HG03521 (cell line): ENCODE measurements around the gene SNRPD3.
A peak's percentile ranks its signal among the peaks of the same experiment; 100 is the strongest.
"Not testable (repeated sequence)": the region's sequence is repeated elsewhere in the genome, so short reads cannot be mapped to it uniquely, and the experiment has no call there.

Source experiments
- ATAC-seq: cut with Tn5 transposase; IDR thresholded peaks from one replicate; pipeline ENCODE4 v1.9.1; 2021; ENCODE audit warnings: mild to moderate bottlenecking, moderate library complexity; ENCODE audit not compliant: unreplicated experiment

The SNRPD3 gene

GRCh38 chr22:24606340-24606739 lies 50.5 kb downstream of the SNRPD3 start:
- ATAC-seq: not testable (repeated sequence)

GRCh38 chr22:24607429-24607983 lies 51.7 kb downstream of the SNRPD3 start:
- peak; percentile 55 for ATAC-seq

- not testable (repeated sequence) for ATAC-seq
These were observed 52.5 kb downstream of the SNRPD3 start for GRCh38 chr22:24608327-24608726.

GRCh38 chr22:24609888-24610287 lies 54.1 kb downstream of the SNRPD3 start:
- ATAC-seq: not testable (repeated sequence)

- not testable (repeated sequence) for ATAC-seq
These were observed 59.0 kb downstream of the SNRPD3 start for GRCh38 chr22:24614794-24615193.

GRCh38 chr22:24621244-24621643 lies 65.4 kb downstream of the SNRPD3 start:
- not testable (repeated sequence) for ATAC-seq

GRCh38 chr22:24622596-24622995 lies 66.8 kb downstream of the SNRPD3 start:
- not testable (repeated sequence) for ATAC-seq
